ENCODE data around the gene NHLH2.

Gene NHLH2

GRCh38 chr1:115796897-115797296, 44.0 kb downstream of the NHLH2 start:
- no peak for DNase-seq

- DNase-seq = no peak
These were observed 44.9 kb downstream of the NHLH2 start for GRCh38 chr1:115796036-115796435.

DNA sequence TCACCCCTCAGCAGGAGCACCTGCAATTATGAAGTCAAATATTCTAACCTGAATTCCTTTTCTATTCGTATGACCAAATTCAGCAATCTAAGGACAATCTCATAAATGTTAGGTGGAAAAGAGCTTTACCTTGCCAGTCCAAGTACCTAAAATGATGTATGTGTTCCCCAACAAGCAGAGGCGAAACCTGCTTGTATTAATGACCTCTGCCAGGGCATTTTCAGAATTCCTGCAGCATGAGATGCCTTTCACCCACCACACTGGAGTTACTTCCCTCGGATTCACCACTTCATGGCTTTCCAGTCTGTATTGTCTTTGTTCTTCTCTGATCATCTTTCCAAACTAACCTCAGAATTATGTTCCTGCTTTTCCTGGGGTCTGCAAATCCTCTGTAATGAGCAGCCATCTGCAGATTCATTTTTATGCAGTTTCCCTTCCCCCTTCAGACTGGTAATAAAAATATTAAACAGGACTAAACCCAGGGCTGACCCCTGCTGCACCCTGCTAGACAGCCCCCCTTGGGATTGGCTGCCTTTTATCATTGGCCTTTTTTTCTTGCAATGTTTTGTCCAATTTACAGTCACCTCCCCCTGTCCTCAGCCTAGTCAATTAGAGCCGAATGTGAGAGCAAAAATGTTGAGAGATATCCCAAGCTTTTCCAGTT, 45.8 kb downstream of the NHLH2 start:
- no peak for DNase-seq

DNA sequence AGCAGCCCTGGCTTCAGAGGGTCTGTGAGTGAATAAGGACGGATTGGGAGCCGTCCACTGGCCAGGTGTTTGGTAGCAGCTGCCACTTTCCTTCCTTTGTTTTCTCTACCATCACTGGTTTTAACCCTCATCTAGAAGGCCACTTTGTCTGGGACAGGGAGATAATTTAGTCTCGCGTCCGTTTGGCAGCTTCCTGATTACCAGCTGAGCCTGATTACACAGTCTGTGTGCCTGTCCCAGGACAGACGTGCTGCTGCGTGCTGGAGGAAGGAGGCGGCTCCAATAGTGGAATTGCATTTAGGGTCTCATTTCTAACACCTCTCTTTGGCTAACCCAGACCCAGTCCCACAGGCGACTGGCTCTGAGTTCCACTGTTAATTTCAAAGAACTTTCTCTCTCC, 47.8 kb downstream of the NHLH2 start:
- no peak for DNase-seq

GRCh38 chr1:115791816-115792215, 49.1 kb downstream of the NHLH2 start:
- no peak for DNase-seq

DNA sequence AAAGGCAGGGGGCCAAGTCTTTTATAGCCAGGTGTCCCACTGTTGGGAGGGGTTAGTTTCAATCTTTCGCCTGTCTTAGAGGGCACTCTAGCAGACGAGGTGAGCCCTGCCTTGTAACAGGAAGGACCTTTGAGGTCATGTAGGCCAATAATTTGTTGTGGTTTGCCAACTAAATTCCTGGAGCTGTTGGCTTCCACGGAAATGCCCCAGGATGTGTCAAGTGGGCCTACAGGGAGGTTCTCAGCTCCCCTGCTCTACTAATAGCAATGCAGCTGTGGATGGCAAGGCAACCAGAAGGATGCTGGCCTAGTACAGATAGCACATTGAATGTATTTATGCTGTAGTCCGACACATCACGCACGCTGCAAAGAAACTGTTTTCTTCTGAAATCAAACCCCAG, 50.1 kb downstream of the NHLH2 start:
- DNase-seq = no peak

DNA sequence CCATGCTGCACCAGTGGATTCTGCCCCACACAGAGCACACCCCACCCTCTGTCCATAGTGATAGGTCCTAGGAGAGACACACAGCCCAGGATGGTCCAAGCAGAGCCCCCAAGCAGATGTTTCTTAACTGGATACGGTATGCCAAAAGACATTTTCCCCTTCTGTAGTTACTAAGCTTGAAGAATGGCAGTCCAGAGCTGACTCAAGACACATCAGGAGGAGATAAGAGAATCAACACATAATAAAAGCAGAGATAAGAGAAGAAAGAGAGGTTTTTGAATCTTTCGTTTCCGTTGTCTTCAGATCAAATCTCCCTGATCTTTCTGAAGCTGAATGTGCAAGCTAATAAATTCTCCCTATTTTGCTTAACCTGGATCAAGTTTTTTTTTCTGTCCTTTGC, 50.6 kb downstream of the NHLH2 start:
- DNase-seq = no peak

All from hippocampal formation (tissue), 2 donors.